OCI-M1 (cell line): ENCODE results near the gene RPTOR.
A peak's percentile ranks its signal among the peaks of the same experiment; 100 is the strongest.

Experiments
- DNase-seq: peaks from one replicate; lab custom pipeline; 2025; lab: John Stamatoyannopoulos, UW

Gene RPTOR

GRCh38 chr17:80892900-80893603, 348.4 kb downstream of the RPTOR start:
- DNase-seq = no peak

DNA sequence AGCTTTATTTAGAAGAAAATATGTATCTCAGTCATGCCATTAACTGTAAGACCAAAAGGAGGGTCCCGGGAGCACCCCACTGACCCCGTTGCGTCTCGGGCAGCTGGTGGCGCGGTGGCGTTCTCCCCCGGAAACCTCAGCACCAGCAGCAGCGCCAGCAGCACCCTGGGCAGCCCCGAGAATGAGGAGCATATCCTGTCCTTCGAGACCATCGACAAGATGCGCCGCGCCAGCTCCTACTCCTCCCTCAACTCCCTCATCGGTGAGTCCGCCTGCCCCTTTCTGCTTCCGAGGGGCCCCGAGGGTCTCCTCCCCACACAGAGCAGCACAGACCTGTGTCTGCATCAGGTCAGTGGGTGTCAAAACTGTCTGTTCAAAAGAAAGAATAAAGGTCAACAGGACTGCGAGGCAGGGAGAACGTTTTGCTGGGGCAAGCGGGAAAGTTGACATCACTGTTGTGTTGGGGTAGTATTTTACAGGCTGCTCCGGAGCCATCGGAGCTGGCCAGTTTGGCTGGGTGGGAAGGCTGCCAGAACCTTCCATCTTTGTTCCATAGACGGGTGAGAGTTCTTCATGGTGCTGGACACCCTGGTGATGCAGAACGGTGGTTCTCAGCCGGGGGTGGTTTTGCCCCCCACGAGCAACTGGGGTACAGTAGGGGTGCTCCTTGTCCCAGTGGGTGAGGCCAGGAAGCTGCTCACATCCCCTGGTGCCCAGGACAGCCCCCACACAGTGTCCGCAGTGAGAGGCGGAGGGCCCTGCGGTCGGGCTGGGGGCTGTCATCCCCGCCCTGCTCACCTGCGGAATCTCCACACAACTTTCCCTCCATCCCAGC, 349.2 kb downstream of the RPTOR start:
- no peak for DNase-seq

GRCh38 chr17:80894439-80894721, 349.7 kb downstream of the RPTOR start:
- DNase-seq = no peak

- no peak for DNase-seq
Observed at GRCh38 chr17:80894726-80895125, 350.1 kb downstream of the RPTOR start.

- no peak for DNase-seq
Observed at GRCh38 chr17:80895366-80895765, 350.7 kb downstream of the RPTOR start.

GRCh38 chr17:80898716-80899115, 354.1 kb downstream of the RPTOR start:
- DNase-seq = no peak

- peak; percentile 40 for DNase-seq
Observed at GRCh38 chr17:80899402-80900268, 355.0 kb downstream of the RPTOR start.

GRCh38 chr17:80901319-80901718, 356.7 kb downstream of the RPTOR start:
- no peak for DNase-seq

GRCh38 chr17:80902197-80902962, 357.7 kb downstream of the RPTOR start:
- no peak for DNase-seq

- DNase-seq = no peak
Observed at GRCh38 chr17:80902963-80903611, 358.4 kb downstream of the RPTOR start.

- DNase-seq = no peak
Observed at GRCh38 chr17:80904036-80904753, 359.6 kb downstream of the RPTOR start.

GRCh38 chr17:80905586-80906230, 361.1 kb downstream of the RPTOR start:
- DNase-seq = no peak

DNA sequence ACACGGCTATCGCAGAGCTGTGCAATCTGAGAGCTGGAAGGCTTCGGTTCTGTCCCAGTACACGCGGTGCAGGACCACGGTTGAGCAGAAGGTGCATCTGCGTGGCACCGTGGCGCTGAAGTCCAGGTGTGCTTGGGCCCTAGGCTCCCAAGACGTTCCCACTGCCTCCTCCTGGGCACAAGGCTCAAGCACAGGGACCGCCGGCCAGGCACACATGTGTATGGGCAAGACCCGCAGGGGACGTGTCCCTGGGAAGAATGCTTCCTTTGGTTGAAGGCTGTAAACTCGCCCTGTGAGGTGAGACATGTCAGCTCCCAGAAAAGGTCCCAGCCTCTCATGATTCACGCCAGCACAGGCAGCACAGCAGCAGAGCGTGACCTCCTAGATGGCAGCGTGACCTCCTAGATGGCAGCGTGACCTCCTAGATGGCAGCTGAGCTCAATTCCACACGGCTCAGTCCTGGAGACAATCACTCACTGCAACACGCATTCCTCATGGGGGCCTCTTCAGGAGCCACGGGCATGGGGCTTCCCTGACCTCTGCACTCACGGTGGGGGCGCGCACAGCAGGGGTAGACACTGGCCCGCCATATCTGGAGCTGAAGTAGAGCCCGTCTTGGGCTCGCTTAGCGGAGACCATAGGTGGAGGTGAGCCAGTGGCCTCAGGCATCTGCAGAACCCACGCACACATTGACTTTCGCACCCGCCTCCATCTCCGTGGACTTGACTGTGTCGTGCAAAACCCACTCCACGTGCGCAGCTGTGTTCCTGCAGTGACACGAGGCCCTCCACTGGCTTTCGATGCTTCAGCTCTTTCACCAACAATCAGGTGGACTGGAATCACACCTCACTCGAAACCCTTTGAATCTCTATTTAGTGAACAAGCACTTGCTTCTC, 362.0 kb downstream of the RPTOR start:
- no peak for DNase-seq

GRCh38 chr17:80907281-80907680, 362.6 kb downstream of the RPTOR start:
- DNase-seq = no peak

GRCh38 chr17:80908211-80908610, 363.6 kb downstream of the RPTOR start:
- DNase-seq = no peak

GRCh38 chr17:80908776-80909175, 364.1 kb downstream of the RPTOR start:
- no peak for DNase-seq

DNA sequence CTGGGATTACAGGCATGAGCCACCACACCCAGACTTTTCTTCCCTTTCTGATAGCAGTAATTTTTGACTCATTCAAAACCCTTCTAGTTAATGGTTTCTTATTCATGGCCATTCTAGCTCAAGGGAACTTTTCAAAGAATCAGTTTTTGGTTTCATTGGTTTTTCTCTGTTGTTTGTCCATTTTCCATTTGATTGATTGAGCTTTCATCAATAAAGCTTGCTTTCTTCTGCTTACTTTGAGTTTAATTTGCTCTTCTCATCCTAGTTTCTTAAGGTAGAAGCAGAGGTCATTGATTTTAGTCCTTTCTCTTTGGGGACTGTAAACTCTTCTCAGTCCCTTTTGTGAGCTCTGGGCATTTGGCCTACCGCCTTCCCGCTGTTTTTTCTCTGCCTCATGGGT, 365.0 kb downstream of the RPTOR start:
- DNase-seq = no peak

DNA sequence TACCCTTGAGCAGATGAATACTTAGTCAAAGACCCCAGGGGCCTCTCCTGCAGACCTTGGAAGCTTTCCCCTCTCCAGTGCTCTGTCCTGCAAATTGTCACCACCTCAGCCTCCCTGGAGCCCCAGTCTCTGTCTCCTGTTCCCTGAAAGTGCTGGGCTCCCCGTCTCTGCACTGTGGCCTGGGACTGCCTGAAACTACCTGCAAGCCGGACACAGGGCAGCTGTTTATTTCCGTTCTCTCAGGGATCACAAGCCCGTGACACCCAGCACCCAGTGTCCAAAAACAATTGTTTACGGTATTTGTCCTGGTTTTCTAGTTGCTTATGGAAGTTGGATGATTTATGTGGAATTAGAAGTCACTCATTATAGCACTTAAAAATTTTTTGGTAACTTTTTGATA, 365.4 kb downstream of the RPTOR start:
- DNase-seq = no peak

GRCh38 chr17:80912476-80912875, 367.8 kb downstream of the RPTOR start:
- no peak for DNase-seq
